Posterior cingulate gyrus (tissue), 11 donors: Measurements from ENCODE around the gene DNAH6.

Source experiments
- DNase-seq, 10 donors: peaks; one replicate each; pipeline versions ENCODE4 v3.0.0 to v3.0.0-alpha.2; 2020 to 2021; ENCODE audit warnings: mixed read lengths in 3 of 10
- intact Hi-C: fragments of 100-400 bp; cut with DNase I; formaldehyde crosslinking; loops from one replicate; pipeline ENCODE4 v1.15.1; 2023

DNAH6 gene

GRCh38 chr2:84613082-84613481 is 96.8 kb downstream of the DNAH6 start:
- intact Hi-C loops: no loop called here
- no peak for DNase-seq

- intact Hi-C loops: no loop called here
- no peak for DNase-seq
Observed at GRCh38 chr2:84619794-84620371, 103.6 kb downstream of the DNAH6 start.

- intact Hi-C loops: no loop called here
- no peak for DNase-seq
Observed at GRCh38 chr2:84628486-84628885, 112.2 kb downstream of the DNAH6 start.

- intact Hi-C loops: no loop called here
- DNase-seq: no peak
Observed at GRCh38 chr2:84629550-84629949, 113.3 kb downstream of the DNAH6 start.

- DNase-seq: no peak
- intact Hi-C loops: loop anchor here (2.0 kb wide), 1 partner anchor 136 kb away; no protein-coding TSS in a partner anchor
Observed at GRCh38 chr2:84631047-84631446, 114.7 kb downstream of the DNAH6 start.

GRCh38 chr2:84631985-84632384 is 115.7 kb downstream of the DNAH6 start:
- no peak for DNase-seq
- intact Hi-C loops: loop anchor here (2.0 kb wide), 1 partner anchor 137 kb away; no protein-coding TSS in a partner anchor

GRCh38 chr2:84636080-84636971 is 120.0 kb downstream of the DNAH6 start:
- intact Hi-C loops: no loop called here
- no peak for DNase-seq

GRCh38 chr2:84639751-84640150 is 123.5 kb downstream of the DNAH6 start:
- intact Hi-C loops: no loop called here
- DNase-seq: no peak

- intact Hi-C loops: no loop called here
- no peak for DNase-seq
Observed at GRCh38 chr2:84640411-84640810, 124.1 kb downstream of the DNAH6 start.

- DNase-seq: no peak
- intact Hi-C loops: no loop called here
Observed at GRCh38 chr2:84641021-84641420, 124.7 kb downstream of the DNAH6 start.

GRCh38 chr2:84643991-84644390 is 127.7 kb downstream of the DNAH6 start:
- DNase-seq: no peak
- intact Hi-C loops: no loop called here

- DNase-seq: no peak
- intact Hi-C loops: no loop called here
Observed at GRCh38 chr2:84646514-84646913, 130.2 kb downstream of the DNAH6 start.

- intact Hi-C loops: no loop called here
Observed at GRCh38 chr2:84647267-84647666, 131.0 kb downstream of the DNAH6 start.

GRCh38 chr2:84649058-84649457 is 132.8 kb downstream of the DNAH6 start:
- intact Hi-C loops: no loop called here

More at GRCh38 chr2:84647267-84647666, 131.0 kb downstream of the DNAH6 start:
- no peak for DNase-seq

GRCh38 chr2:84649487-84650142 is 133.3 kb downstream of the DNAH6 start:
- no peak for DNase-seq
- intact Hi-C loops: no loop called here

More at GRCh38 chr2:84649058-84649457, 132.8 kb downstream of the DNAH6 start:
- no peak for DNase-seq

- no peak for DNase-seq
- intact Hi-C loops: no loop called here
Observed at GRCh38 chr2:84652431-84652830, 136.1 kb downstream of the DNAH6 start.

GRCh38 chr2:84653302-84653701 is 137.0 kb downstream of the DNAH6 start:
- no peak for DNase-seq
- intact Hi-C loops: no loop called here

GRCh38 chr2:84654414-84654813 is 138.1 kb downstream of the DNAH6 start:
- DNase-seq: no peak
- intact Hi-C loops: no loop called here

- DNase-seq: no peak
- intact Hi-C loops: no loop called here
Observed at GRCh38 chr2:84669122-84669521, 152.8 kb downstream of the DNAH6 start.

- DNase-seq: no peak
- intact Hi-C loops: no loop called here
Observed at GRCh38 chr2:84674099-84674498, 157.8 kb downstream of the DNAH6 start.

GRCh38 chr2:84674586-84674985 is 158.3 kb downstream of the DNAH6 start:
- intact Hi-C loops: no loop called here

More at GRCh38 chr2:84674586-84674985, 158.3 kb downstream of the DNAH6 start:
- peak in 1 of 10 donors; percentile 72 for DNase-seq
